ENCODE data around the gene LHFPL3.

DNA sequence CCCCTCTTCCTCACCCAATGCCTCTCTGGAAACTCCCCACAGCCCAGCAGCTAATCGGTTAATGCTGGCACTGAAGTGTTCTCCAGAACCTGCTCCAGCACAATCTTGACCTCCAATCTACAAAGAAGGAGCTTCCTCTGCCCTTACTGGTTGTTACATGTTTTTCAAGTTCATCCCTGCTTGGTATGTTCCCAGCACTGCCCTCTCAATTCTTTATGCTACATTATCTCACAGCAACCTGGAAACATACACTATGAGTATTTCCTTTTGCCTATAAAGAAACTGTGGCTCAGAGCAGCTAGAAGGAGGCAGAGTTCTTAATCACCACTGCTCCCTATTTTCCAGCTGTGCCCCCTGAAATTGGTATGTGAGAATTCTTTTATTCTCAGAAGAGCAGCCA, 601.5 kb downstream of the LHFPL3 start:
- TF ChIP-seq, protein P1, sequence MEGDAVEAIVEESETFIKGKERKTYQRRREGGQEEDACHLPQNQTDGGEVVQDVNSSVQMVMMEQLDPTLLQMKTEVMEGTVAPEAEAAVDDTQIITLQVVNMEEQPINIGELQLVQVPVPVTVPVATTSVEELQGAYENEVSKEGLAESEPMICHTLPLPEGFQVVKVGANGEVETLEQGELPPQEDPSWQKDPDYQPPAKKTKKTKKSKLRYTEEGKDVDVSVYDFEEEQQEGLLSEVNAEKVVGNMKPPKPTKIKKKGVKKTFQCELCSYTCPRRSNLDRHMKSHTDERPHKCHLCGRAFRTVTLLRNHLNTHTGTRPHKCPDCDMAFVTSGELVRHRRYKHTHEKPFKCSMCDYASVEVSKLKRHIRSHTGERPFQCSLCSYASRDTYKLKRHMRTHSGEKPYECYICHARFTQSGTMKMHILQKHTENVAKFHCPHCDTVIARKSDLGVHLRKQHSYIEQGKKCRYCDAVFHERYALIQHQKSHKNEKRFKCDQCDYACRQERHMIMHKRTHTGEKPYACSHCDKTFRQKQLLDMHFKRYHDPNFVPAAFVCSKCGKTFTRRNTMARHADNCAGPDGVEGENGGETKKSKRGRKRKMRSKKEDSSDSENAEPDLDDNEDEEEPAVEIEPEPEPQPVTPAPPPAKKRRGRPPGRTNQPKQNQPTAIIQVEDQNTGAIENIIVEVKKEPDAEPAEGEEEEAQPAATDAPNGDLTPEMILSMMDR (IDR thresholded peaks at IDR 0.05), result no peak
- TF ChIP-seq POLR2A (IDR thresholded peaks at IDR 0.05) (no peak), EP300 (IDR thresholded peaks at IDR 0.05) (no peak)
